Activated gamma-delta T cell treated with anti-CD3 and anti-CD28 coated beads, Interleukin-2, amount 50 U/mL, for 16 hours (primary cell): ENCODE results near the gene UAP1.

Experiments used
- DNase-seq: peaks from one replicate; pipeline ENCODE4 v3.0.0-alpha.2; 2020; ENCODE audit warnings: low read depth

Gene UAP1

GRCh38 chr1:162617513-162617912 lies 56.0 kb downstream of the UAP1 start:
- no peak for DNase-seq

GRCh38 chr1:162619076-162619475 lies 57.6 kb downstream of the UAP1 start:
- no peak for DNase-seq

GRCh38 chr1:162621256-162621655 lies 59.7 kb downstream of the UAP1 start:
- no peak for DNase-seq

- no peak for DNase-seq
Measured at GRCh38 chr1:162625679-162626078, 64.2 kb downstream of the UAP1 start.

- DNase-seq: no peak
Measured at GRCh38 chr1:162626094-162626493, 64.6 kb downstream of the UAP1 start.

- DNase-seq: no peak
Measured at GRCh38 chr1:162626761-162627160, 65.2 kb downstream of the UAP1 start.

GRCh38 chr1:162627662-162628296 lies 66.3 kb downstream of the UAP1 start:
- DNase-seq: no peak

GRCh38 chr1:162629077-162629627 lies 67.6 kb downstream of the UAP1 start:
- no peak for DNase-seq

GRCh38 chr1:162629651-162630050 lies 68.1 kb downstream of the UAP1 start:
- DNase-seq: no peak

- no peak for DNase-seq
Measured at GRCh38 chr1:162631546-162632191, 70.1 kb downstream of the UAP1 start.

- DNase-seq: no peak
Measured at GRCh38 chr1:162632217-162632666, 70.7 kb downstream of the UAP1 start, which contains the start of gene DDR2. Gene DDR2, plus strand, starts transcription at chr1:162632464. Its CDS starts 86,600 bp downstream, at chr1:162719064.

GRCh38 chr1:162632698-162633080 lies 71.2 kb downstream of the UAP1 start:
- no peak for DNase-seq

- no peak for DNase-seq
Measured at GRCh38 chr1:162633081-162633762, 71.7 kb downstream of the UAP1 start.

GRCh38 chr1:162635418-162635817 lies 73.9 kb downstream of the UAP1 start:
- DNase-seq: no peak

GRCh38 chr1:162639718-162640117 lies 78.2 kb downstream of the UAP1 start:
- DNase-seq: no peak

GRCh38 chr1:162641114-162641513 lies 79.6 kb downstream of the UAP1 start:
- no peak for DNase-seq

- no peak for DNase-seq
Measured at GRCh38 chr1:162644986-162645314, 83.4 kb downstream of the UAP1 start.

- no peak for DNase-seq
Measured at GRCh38 chr1:162645666-162646065, 84.1 kb downstream of the UAP1 start.

GRCh38 chr1:162649583-162649982 lies 88.1 kb downstream of the UAP1 start:
- DNase-seq: no peak
